Measurements from ENCODE around the gene TPRG1L.
A peak's percentile ranks its signal among the peaks of the same experiment; 100 is the strongest.

TPRG1L gene

DNA sequence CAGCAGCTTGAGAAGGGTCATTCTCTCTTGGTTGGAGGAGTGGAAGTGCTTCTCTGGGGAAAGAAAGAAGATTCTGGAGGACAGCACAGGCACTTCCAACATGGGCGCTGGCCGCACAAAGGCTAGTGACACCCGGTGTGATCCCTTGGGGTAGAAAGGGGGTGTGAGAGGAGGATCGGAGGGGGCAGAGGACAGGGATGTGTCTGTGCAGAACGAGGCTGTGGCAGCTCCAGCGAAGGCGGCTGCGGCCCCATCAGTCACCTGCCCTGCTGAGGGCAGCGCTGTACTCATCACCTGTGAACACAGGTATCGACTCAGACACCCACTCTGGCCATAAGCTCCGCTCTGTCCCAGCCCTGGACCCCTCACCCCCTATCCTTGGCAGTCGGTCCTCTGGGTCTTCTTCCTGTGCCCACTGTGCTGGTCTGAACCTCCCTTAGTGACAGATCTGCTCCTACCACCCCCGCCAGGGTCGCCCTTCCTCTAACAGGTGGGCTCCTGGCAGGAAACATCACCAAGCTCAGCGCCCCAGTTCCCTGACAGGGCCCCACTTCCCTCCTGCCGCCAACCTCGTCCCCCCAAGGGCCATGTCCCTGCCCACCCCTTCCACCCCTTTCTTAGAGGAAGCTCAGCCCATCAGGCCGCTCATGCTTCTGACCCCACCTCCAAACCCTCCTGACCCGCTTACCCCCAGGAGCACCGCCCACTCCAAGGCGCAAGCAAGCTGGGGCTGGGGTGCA lies 47.6 kb downstream of the TPRG1L start (continued):
- no peak for TF ChIP-seq ZNF16 (tag by site-specific recombination; IDR thresholded peaks at IDR 0.05; ENCODE audit: low read depth)
- no peak for TF ChIP-seq ZNF623 (tag by site-specific recombination; IDR thresholded peaks at IDR 0.05)
- no peak for TF ChIP-seq ZBTB49 (tag by site-specific recombination; IDR thresholded peaks at IDR 0.05; ENCODE audit: low read depth)
- TF ChIP-seq ZNF423 (tag by site-specific recombination; IDR thresholded peaks at IDR 0.05) = no peak
- TF ChIP-seq ZNF704 (tag by site-specific recombination; IDR thresholded peaks at IDR 0.05) = no peak
- TF ChIP-seq, protein P1, sequence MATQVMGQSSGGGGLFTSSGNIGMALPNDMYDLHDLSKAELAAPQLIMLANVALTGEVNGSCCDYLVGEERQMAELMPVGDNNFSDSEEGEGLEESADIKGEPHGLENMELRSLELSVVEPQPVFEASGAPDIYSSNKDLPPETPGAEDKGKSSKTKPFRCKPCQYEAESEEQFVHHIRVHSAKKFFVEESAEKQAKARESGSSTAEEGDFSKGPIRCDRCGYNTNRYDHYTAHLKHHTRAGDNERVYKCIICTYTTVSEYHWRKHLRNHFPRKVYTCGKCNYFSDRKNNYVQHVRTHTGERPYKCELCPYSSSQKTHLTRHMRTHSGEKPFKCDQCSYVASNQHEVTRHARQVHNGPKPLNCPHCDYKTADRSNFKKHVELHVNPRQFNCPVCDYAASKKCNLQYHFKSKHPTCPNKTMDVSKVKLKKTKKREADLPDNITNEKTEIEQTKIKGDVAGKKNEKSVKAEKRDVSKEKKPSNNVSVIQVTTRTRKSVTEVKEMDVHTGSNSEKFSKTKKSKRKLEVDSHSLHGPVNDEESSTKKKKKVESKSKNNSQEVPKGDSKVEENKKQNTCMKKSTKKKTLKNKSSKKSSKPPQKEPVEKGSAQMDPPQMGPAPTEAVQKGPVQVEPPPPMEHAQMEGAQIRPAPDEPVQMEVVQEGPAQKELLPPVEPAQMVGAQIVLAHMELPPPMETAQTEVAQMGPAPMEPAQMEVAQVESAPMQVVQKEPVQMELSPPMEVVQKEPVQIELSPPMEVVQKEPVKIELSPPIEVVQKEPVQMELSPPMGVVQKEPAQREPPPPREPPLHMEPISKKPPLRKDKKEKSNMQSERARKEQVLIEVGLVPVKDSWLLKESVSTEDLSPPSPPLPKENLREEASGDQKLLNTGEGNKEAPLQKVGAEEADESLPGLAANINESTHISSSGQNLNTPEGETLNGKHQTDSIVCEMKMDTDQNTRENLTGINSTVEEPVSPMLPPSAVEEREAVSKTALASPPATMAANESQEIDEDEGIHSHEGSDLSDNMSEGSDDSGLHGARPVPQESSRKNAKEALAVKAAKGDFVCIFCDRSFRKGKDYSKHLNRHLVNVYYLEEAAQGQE (tag by site-specific recombination; IDR thresholded peaks at IDR 0.05) = no peak
- peak; percentile 22; the same call in 1 of the 2 replicates for TF ChIP-seq SP2 (tag by site-specific recombination; IDR thresholded peaks at IDR 0.05)
- TF ChIP-seq ZBTB20 (tag by site-specific recombination; IDR thresholded peaks at IDR 0.05) = no peak

GRCh38 chr1:3672971-3673361 lies 48.2 kb downstream of the TPRG1L start:
- no peak overlapping the region for H3K4me3 ChIP-seq (ENCODE audit: low read depth, low read length)
- 0 out of 2 replicates have a peak, but pooled peaks have one; percentile 11 for TF ChIP-seq EGR2 (tag by site-specific recombination; IDR thresholded peaks at IDR 0.05; ENCODE audit: low read depth)
- peak; percentile 52; the same call in 1 of the 2 replicates for TF ChIP-seq HIC1 (tag by site-specific recombination; IDR thresholded peaks at IDR 0.05)
- no peak for TF ChIP-seq KLF10 (tag by site-specific recombination; IDR thresholded peaks at IDR 0.05)
- ChIA-PET CTCF (no interaction called here), POLR2A (no interaction called here)
- H3K4me1 ChIP-seq (ENCODE audit: control insufficient read depth, insufficient read depth, low read length) = peaks cover 2% of the 10 kb centered on the region; the same call in 1 of the 2 replicates
- no peaks in the 10 kb centered on the region for H3K9me3 ChIP-seq (ENCODE audit: control insufficient read depth, insufficient read depth, low read depth, low read length)
- H3K36me3 ChIP-seq (ENCODE audit: control insufficient read depth in 2 of 2, insufficient read depth in 1 of 2, low read length in 2 of 2) = no peaks in the 10 kb centered on the region
- H3K27ac ChIP-seq (ENCODE audit: extremely low read depth, low read depth, low read length) = no peak overlapping the region

- H3K4me3 ChIP-seq (ENCODE audit: low read depth, low read length) = no peak overlapping the region
- no peak overlapping the region for H3K27ac ChIP-seq (ENCODE audit: extremely low read depth, low read depth, low read length)
Observed at GRCh38 chr1:3673381-3674099, 48.7 kb downstream of the TPRG1L start.

More at GRCh38 chr1:3673381-3674099, 48.7 kb downstream of the TPRG1L start:
- 0 out of 2 replicates have a peak, but pooled peaks have one; percentile 27 for TF ChIP-seq SCRT2 (tag by site-specific recombination; IDR thresholded peaks at IDR 0.05)
- TF ChIP-seq ZNF777 (tag by site-specific recombination; IDR thresholded peaks at IDR 0.05; ENCODE audit: borderline replicate concordance) = no peak
- ChIA-PET POLR2A (no interaction called here), CTCF (no interaction called here)
- H3K4me1 ChIP-seq (ENCODE audit: control insufficient read depth, insufficient read depth, low read length) = peaks cover under 1% of the 10 kb centered on the region; the same call in 1 of the 2 replicates
- H3K36me3 ChIP-seq (ENCODE audit: control insufficient read depth in 2 of 2, insufficient read depth in 1 of 2, low read length in 2 of 2) = no peaks in the 10 kb centered on the region
- H3K9me3 ChIP-seq (ENCODE audit: control insufficient read depth, insufficient read depth, low read depth, low read length) = no peaks in the 10 kb centered on the region
